ENCODE data around the gene NOTCH2. TPM values are rescaled to one million over a fixed set of nuclear protein-coding genes. Genes with fewer than 3 reads are reported as not detected.

Gene NOTCH2
- total RNA-seq, 4 donors from 2014 or later = 91.1 to 148 (median 112) TPM

DNA sequence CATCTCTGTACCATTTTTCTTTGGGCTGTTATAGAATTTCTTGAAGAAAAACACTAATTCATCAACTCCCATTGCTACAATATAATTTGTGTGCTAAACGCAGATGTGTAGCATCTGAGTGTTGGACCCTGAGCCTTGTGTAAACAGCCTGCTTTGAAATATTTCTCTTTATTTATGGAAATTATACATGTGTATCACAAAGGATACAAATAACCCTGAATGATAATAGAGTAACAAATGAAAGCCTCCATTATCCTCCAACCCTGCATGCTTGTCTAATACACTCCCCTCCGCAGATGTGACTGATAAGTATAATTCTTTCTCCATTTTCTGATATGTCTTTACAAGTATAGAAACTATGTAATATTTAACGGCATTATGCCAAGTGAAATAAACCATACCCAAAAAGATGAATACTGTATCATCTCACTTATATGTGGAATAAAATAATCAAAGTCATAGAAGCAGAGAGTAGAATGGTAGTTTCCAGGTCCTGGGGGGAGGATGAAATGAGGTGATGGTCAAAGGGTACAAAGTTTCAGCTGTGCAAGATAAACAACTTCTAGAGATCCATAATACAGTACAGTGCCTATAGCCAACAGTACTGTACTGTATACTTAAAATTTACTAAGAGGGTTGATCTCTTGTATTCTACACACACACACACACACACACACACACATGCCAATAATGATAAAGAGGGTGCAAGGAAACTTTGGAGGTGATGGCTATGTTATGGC is 170.3 kb downstream of the NOTCH2 start:
- no peak for DNase-seq (ENCODE audit: extremely low spot score)

DNA sequence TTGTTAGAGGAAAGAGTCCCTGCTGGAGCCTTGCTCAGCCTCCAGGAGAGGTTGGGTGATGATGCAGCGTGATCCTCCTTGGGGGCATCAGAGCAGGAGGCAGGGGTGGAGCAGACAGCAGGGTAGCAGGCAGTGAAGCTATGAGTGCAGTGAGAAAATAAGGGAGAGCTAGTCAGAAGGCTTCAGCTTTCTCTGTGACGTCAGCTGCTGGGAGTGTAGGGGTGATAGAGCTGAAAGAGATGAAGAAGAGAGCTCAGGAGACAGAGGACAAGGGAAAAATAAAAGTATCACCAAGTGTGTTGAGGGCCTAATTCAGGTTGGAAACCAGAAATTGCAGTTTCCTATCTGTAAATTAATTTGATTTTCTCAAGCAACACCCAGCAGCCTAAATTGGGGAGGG is 170.9 kb downstream of the NOTCH2 start:
- intact Hi-C loops (cut with DNase I) = no loop called here

More for the DNA sequence above, 170.3 kb downstream of the NOTCH2 start:
- Histone ChIP-seq H3K4me3 (no peak overlapping the region), H3K9me3 (no peaks in the 10 kb centered on the region), H3K4me1 (no peaks in the 10 kb centered on the region), H3K27ac (replicated peaks in 1 of 4) (no peak overlapping the region), H3K27me3 (peaks cover 0 to 14% (median 0%) of the 10 kb centered on the region in 4 donors), H3K36me3 (no peaks in the 10 kb centered on the region)
- 83% methylated on average over 3 of the region's 3 CpGs for WGBS
- intact Hi-C loops (cut with DNase I) = no loop called here
- no peak for TF ChIP-seq POLR2AphosphoS5 (IDR thresholded peaks at IDR 0.05)
- TF ChIP-seq EP300 (IDR thresholded peaks at IDR 0.05) = no peak
- TF ChIP-seq, protein P1, sequence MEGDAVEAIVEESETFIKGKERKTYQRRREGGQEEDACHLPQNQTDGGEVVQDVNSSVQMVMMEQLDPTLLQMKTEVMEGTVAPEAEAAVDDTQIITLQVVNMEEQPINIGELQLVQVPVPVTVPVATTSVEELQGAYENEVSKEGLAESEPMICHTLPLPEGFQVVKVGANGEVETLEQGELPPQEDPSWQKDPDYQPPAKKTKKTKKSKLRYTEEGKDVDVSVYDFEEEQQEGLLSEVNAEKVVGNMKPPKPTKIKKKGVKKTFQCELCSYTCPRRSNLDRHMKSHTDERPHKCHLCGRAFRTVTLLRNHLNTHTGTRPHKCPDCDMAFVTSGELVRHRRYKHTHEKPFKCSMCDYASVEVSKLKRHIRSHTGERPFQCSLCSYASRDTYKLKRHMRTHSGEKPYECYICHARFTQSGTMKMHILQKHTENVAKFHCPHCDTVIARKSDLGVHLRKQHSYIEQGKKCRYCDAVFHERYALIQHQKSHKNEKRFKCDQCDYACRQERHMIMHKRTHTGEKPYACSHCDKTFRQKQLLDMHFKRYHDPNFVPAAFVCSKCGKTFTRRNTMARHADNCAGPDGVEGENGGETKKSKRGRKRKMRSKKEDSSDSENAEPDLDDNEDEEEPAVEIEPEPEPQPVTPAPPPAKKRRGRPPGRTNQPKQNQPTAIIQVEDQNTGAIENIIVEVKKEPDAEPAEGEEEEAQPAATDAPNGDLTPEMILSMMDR (IDR thresholded peaks at IDR 0.05) = no peak
- no peak for TF ChIP-seq POLR2A (IDR thresholded peaks at IDR 0.05; ENCODE audit: low read depth)

GRCh38 chr1:119896303-119896702 is 173.2 kb downstream of the NOTCH2 start, which contains the start of gene ADAM30:
Gene ADAM30, minus strand, starts transcription at chr1:119896515. Its CDS starts 179 bp downstream, at chr1:119896336.
- no peak for TF ChIP-seq EP300 (IDR thresholded peaks at IDR 0.05)
- TF ChIP-seq POLR2A (IDR thresholded peaks at IDR 0.05; ENCODE audit: low read depth) = no peak
- TF ChIP-seq, protein P1 (IDR thresholded peaks at IDR 0.05) = no peak
- no peak for TF ChIP-seq POLR2AphosphoS5 (IDR thresholded peaks at IDR 0.05)

More for the DNA sequence above, 170.9 kb downstream of the NOTCH2 start:
- TF ChIP-seq POLR2AphosphoS5 (IDR thresholded peaks at IDR 0.05) = no peak
- TF ChIP-seq POLR2A (IDR thresholded peaks at IDR 0.05; ENCODE audit: low read depth) = no peak
- TF ChIP-seq, protein P1 (IDR thresholded peaks at IDR 0.05) = no peak
- TF ChIP-seq EP300 (IDR thresholded peaks at IDR 0.05) = no peak
- Histone ChIP-seq H3K4me1 (no peaks in the 10 kb centered on the region), H3K36me3 (no peaks in the 10 kb centered on the region), H3K27ac (replicated peaks in 1 of 4) (no peak overlapping the region), H3K4me3 (no peak overlapping the region), H3K27me3 (peaks cover 0 to 14% (median 0%) of the 10 kb centered on the region in 4 donors), H3K9me3 (no peaks in the 10 kb centered on the region)
- 69% methylated on average over 2 of the region's 2 CpGs for WGBS
- DNase-seq (ENCODE audit: extremely low spot score) = peak; percentile 45

DNA sequence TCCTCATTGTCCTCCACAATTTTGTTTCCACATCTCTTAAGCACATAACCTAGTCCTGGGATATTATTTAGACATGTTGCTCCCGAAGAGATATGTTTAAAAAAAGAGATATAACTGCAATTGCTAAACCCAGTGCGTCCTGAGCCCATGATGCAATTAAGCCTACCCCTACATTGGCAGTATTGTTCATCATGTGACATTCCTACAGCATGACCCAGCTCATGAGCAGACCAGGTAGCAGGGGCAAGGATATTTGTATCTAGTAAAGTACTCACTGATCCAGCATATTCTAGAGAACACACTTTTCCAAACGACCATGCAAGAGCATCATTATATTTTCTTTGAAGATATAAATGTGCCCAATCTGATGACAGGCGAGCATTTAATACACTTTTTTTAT is 174.4 kb downstream of the NOTCH2 start:
- H3K9me3 ChIP-seq = no peaks in the 10 kb centered on the region
- DNase-seq (ENCODE audit: extremely low spot score) = no peak
- no peak overlapping the region for H3K27ac ChIP-seq (replicated peaks in 1 of 4)
- intact Hi-C loops (cut with DNase I) = no loop called here
- peaks cover 0 to 14% (median 0%) of the 10 kb centered on the region in 4 donors for H3K27me3 ChIP-seq
- WGBS = 92% methylated on average over 4 of the region's 4 CpGs
- TF ChIP-seq POLR2A (IDR thresholded peaks at IDR 0.05; ENCODE audit: low read depth) = no peak
- TF ChIP-seq EP300 (IDR thresholded peaks at IDR 0.05) = no peak
- TF ChIP-seq POLR2AphosphoS5 (IDR thresholded peaks at IDR 0.05) = no peak
- TF ChIP-seq, protein P1 (IDR thresholded peaks at IDR 0.05) = no peak
- no peak overlapping the region for H3K4me3 ChIP-seq
- no peaks in the 10 kb centered on the region for H3K36me3 ChIP-seq
- H3K4me1 ChIP-seq = no peaks in the 10 kb centered on the region

More at GRCh38 chr1:119896303-119896702, 173.2 kb downstream of the NOTCH2 start, which contains the start of gene ADAM30:
- Histone ChIP-seq H3K27me3 (peaks cover 0 to 14% (median 0%) of the 10 kb centered on the region in 4 donors), H3K4me3 (no peak within 1 kb of the TSS), H3K36me3 (no peaks in the 10 kb centered on the region), H3K4me1 (no peaks in the 10 kb centered on the region), H3K9me3 (no peaks in the 10 kb centered on the region), H3K27ac (replicated peaks in 1 of 4) (no peak within 1 kb of the TSS)
- WGBS = 39% methylated on average over 24 of the region's 24 CpGs
- intact Hi-C loops (cut with DNase I) = no loop called here
- DNase-seq (ENCODE audit: extremely low spot score) = no peak

Data from esophagus muscularis mucosa (tissue), 4 donors.